ENCODE data around the gene CAPN11.

CAPN11 gene

DNA sequence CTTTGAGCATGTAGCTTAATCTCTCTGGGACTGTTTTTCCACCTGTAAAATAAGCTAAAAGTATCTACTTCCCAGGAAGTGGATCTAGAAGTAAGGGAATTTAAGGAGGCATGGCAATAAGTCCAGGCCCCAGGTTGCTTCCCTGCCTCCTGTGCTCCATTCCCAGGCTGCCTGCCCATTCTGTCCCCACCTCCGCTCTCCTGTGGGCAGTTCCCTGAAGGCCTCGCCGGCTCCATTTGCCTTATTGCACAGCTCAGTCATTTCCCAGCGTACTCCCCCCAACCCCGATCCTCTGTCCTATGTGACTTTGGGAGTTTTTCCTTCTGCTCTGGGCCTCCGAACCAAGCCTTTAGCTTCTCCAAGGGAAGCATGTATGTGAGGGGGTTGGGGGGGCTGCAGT, 69.4 kb downstream of the CAPN11 start:
- H3K27ac ChIP-seq (ENCODE audit: low read depth, low read length) = no peak overlapping the region
- no peak for TF ChIP-seq EZH2phosphoT487 (conservative IDR thresholded peaks at IDR 0.05; ENCODE audit: low read length)
- TF ChIP-seq, protein P1, sequence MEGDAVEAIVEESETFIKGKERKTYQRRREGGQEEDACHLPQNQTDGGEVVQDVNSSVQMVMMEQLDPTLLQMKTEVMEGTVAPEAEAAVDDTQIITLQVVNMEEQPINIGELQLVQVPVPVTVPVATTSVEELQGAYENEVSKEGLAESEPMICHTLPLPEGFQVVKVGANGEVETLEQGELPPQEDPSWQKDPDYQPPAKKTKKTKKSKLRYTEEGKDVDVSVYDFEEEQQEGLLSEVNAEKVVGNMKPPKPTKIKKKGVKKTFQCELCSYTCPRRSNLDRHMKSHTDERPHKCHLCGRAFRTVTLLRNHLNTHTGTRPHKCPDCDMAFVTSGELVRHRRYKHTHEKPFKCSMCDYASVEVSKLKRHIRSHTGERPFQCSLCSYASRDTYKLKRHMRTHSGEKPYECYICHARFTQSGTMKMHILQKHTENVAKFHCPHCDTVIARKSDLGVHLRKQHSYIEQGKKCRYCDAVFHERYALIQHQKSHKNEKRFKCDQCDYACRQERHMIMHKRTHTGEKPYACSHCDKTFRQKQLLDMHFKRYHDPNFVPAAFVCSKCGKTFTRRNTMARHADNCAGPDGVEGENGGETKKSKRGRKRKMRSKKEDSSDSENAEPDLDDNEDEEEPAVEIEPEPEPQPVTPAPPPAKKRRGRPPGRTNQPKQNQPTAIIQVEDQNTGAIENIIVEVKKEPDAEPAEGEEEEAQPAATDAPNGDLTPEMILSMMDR (IDR thresholded peaks at IDR 0.05; ENCODE audit: insufficient read depth, low read length, poor library complexity, severe bottlenecking) = no peak
- no peaks in the 10 kb centered on the region for H4K20me1 ChIP-seq (ENCODE audit: low read depth, low read length)
- H3K4me2 ChIP-seq (ENCODE audit: low read depth, low read length, poor library complexity, severe bottlenecking) = no peak overlapping the region
- no peak overlapping the region for H3K4me3 ChIP-seq (ENCODE audit: insufficient read depth, low read length, poor library complexity, severe bottlenecking)
- H3K9me2 ChIP-seq (replicated peaks; ENCODE audit: insufficient read depth, low read length) = no peaks in the 10 kb centered on the region
- H2AFZ ChIP-seq (ENCODE audit: low read depth, low read length, severe bottlenecking) = no peak overlapping the region
- H3F3A ChIP-seq (ENCODE audit: insufficient read depth) = no peaks in the 10 kb centered on the region
- no peaks in the 10 kb centered on the region for H3K9me3 ChIP-seq (ENCODE audit: insufficient read depth, low read length)
- no peak overlapping the region for H3K9ac ChIP-seq (ENCODE audit: low read length)
- peaks cover 44% of the 10 kb centered on the region for H3K79me2 ChIP-seq (ENCODE audit: insufficient read depth, low read length)
- no peaks in the 10 kb centered on the region for H3K36me3 ChIP-seq (ENCODE audit: low read length)
- no peaks in the 10 kb centered on the region for H3K27me3 ChIP-seq (ENCODE audit: low read length)

DNA sequence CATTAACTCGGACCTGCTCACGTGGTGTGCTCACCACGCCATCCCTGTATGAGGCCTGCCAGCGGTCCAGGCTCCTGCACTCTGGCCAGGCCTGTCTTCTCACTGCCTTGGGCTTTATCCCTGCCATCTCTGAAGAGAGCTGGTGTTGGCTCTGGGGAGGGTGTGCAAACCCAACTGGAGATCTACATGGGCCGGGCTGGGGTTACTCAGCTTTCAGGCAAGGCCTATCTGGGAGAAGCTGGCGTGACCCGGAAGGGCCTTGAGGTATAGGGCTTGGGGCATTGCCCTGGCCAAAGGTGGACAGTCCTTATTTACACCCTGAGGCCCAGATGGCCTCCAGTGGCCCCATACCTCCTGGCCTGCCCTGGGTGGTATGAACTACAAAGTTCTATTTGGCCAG, 69.8 kb downstream of the CAPN11 start:
- Histone ChIP-seq H3K36me3 (ENCODE audit: low read length) (no peaks in the 10 kb centered on the region), H3K27me3 (ENCODE audit: low read length) (no peaks in the 10 kb centered on the region), H3K9me3 (ENCODE audit: insufficient read depth, low read length) (no peaks in the 10 kb centered on the region), H3K79me2 (ENCODE audit: insufficient read depth, low read length) (peaks cover 44% of the 10 kb centered on the region), H3K9ac (ENCODE audit: low read length) (no peak overlapping the region), H3K4me3 (ENCODE audit: insufficient read depth, low read length, poor library complexity, severe bottlenecking) (no peak overlapping the region), H3K4me2 (ENCODE audit: low read depth, low read length, poor library complexity, severe bottlenecking) (no peak overlapping the region), H3F3A (ENCODE audit: insufficient read depth) (no peaks in the 10 kb centered on the region), H2AFZ (ENCODE audit: low read depth, low read length, severe bottlenecking) (no peak overlapping the region), H3K27ac (ENCODE audit: low read depth, low read length) (no peak overlapping the region), H3K9me2 (replicated peaks; ENCODE audit: insufficient read depth, low read length) (no peaks in the 10 kb centered on the region), H4K20me1 (ENCODE audit: low read depth, low read length) (no peaks in the 10 kb centered on the region)
- no peak for TF ChIP-seq EZH2phosphoT487 (conservative IDR thresholded peaks at IDR 0.05; ENCODE audit: low read length)
- TF ChIP-seq, protein P1 (IDR thresholded peaks at IDR 0.05; ENCODE audit: insufficient read depth, low read length, poor library complexity, severe bottlenecking) = no peak

DNA sequence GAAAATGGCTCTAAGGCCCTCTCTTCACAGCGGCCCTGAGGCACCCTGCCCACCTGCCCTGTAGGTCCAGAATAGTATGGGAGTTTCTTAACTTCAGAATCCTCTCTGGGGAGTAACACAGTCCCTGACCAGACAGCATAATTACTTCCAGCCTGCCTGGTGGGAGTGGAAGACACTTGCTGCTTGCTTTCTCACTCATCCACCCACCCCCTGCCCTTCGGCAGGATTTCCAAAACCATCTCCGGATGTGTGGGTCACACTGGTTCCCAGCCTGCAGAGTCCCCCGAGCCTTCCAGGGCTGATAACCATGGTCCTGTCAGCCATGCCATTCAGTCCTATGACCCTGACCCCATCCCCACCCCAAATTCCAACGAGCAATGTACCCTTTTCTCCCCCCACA, 70.2 kb downstream of the CAPN11 start:
- Histone ChIP-seq H3K9me2 (replicated peaks; ENCODE audit: insufficient read depth, low read length) (no peaks in the 10 kb centered on the region), H3K79me2 (ENCODE audit: insufficient read depth, low read length) (peaks cover 41% of the 10 kb centered on the region), H3K27ac (ENCODE audit: low read depth, low read length) (no peak overlapping the region), H3K4me3 (ENCODE audit: insufficient read depth, low read length, poor library complexity, severe bottlenecking) (no peak overlapping the region), H4K20me1 (ENCODE audit: low read depth, low read length) (no peaks in the 10 kb centered on the region), H3K27me3 (ENCODE audit: low read length) (no peaks in the 10 kb centered on the region), H3K36me3 (ENCODE audit: low read length) (no peaks in the 10 kb centered on the region), H2AFZ (ENCODE audit: low read depth, low read length, severe bottlenecking) (no peak overlapping the region), H3F3A (ENCODE audit: insufficient read depth) (no peaks in the 10 kb centered on the region), H3K9ac (ENCODE audit: low read length) (no peak overlapping the region), H3K9me3 (ENCODE audit: insufficient read depth, low read length) (no peaks in the 10 kb centered on the region), H3K4me2 (ENCODE audit: low read depth, low read length, poor library complexity, severe bottlenecking) (no peak overlapping the region)
- no peak for TF ChIP-seq EZH2phosphoT487 (conservative IDR thresholded peaks at IDR 0.05; ENCODE audit: low read length)
- TF ChIP-seq, protein P1 (IDR thresholded peaks at IDR 0.05; ENCODE audit: insufficient read depth, low read length, poor library complexity, severe bottlenecking) = no peak

All from SU-DHL-6 (cell line).